Tibial artery (tissue), 4 donors: ENCODE measurements around the gene RWDD2A.

Source experiments
- DNase-seq, 2 donors: peaks; one replicate each; pipeline ENCODE4 v3.0.0-alpha.2; 2019
- H3K27ac ChIP-seq, 2 donors: fragments of 200-600 bp; sonication (generic) in 1 of 2; 1 replicate in 1 of 2; 2 replicates in 1 of 2; pipeline ENCODE4 v1.5.1; 2018 to 2019; ENCODE audit warnings: mild to moderate bottlenecking in 1 of 2
- H3K27me3 ChIP-seq, 2 donors: fragments of 200-600 bp; sonication (generic) in 1 of 2; one replicate each; pipeline versions ENCODE4 v1.5.1 to v1.6.0; 2016 to 2019
- H3K36me3 ChIP-seq, 3 donors: fragments of 200-600 bp; sonication (generic) in 2 of 3; one replicate each; pipeline ENCODE4 v1.5.1; 2016 to 2019; ENCODE audit warnings: mild to moderate bottlenecking in 2 of 3
- H3K4me1 ChIP-seq, 4 donors: fragments of 200-600 bp; sonication (generic) in 2 of 4; 1 replicate in 3 of 4; 2 replicates in 1 of 4; pipeline ENCODE4 v1.5.1; 2016 to 2019
- H3K4me3 ChIP-seq, 2 donors: fragments of 200-600 bp; sonication (generic) in 1 of 2; 1 replicate in 1 of 2; 2 replicates in 1 of 2; pipeline ENCODE4 v1.5.1; 2018 to 2019; ENCODE audit warnings: mild to moderate bottlenecking in 2 of 2
- H3K9me3 ChIP-seq, 3 donors: fragments of 200-600 bp; sonication (generic) in 1 of 3; one replicate each; pipeline ENCODE4 v1.5.1; 2016 to 2019
- intact Hi-C: fragments of 100-400 bp; cut with DNase I; formaldehyde crosslinking; loops from one replicate; pipeline ENCODE4 v1.15.0; 2023; ENCODE audit warnings: low total_unique reads
- TF ChIP-seq, protein P1 (sequence below), 2 experiments: fragments of 200-600 bp in 1 of 2; fragments of 450-650 bp in 1 of 2; IDR thresholded peaks; one replicate each; pipeline ENCODE4 v1.5.1; 2017 to 2019; ENCODE audit warnings: antibody characterized with exemption in 2 of 2, mild to moderate bottlenecking in 1 of 2, moderate library complexity in 1 of 2

The RWDD2A gene

DNA sequence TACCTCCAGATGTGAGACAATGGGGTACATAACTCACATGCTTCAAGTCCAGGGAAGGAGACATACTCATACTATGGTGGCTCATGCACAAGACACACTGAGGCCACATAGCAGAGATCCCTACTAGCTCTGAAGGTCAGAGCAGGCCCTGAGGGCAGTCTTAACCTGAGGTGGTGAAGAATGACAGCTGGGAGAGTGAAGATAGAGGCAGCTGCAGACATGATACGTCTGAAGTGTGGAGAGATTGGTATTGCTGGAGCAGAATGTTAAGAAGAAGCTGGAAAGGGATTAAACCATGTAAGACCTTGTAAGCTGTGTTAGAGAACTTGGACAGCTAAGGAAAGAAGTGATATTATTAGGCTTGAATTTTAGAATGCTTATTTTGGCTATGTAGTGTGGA is 33.0 kb upstream of the RWDD2A start:
- Histone ChIP-seq H3K9me3 (no peaks in the 10 kb centered on the region), H3K4me1 (no peaks in the 10 kb centered on the region), H3K27ac (no peak overlapping the region), H3K27me3 (no peaks in the 10 kb centered on the region), H3K36me3 (peaks cover 60 to 88% (median 62%) of the 10 kb centered on the region in 3 donors), H3K4me3 (no peak overlapping the region)
- TF ChIP-seq, protein P1, sequence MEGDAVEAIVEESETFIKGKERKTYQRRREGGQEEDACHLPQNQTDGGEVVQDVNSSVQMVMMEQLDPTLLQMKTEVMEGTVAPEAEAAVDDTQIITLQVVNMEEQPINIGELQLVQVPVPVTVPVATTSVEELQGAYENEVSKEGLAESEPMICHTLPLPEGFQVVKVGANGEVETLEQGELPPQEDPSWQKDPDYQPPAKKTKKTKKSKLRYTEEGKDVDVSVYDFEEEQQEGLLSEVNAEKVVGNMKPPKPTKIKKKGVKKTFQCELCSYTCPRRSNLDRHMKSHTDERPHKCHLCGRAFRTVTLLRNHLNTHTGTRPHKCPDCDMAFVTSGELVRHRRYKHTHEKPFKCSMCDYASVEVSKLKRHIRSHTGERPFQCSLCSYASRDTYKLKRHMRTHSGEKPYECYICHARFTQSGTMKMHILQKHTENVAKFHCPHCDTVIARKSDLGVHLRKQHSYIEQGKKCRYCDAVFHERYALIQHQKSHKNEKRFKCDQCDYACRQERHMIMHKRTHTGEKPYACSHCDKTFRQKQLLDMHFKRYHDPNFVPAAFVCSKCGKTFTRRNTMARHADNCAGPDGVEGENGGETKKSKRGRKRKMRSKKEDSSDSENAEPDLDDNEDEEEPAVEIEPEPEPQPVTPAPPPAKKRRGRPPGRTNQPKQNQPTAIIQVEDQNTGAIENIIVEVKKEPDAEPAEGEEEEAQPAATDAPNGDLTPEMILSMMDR (IDR thresholded peaks at IDR 0.05) = no peak
- intact Hi-C loops = no loop called here
- no peak for DNase-seq

DNA sequence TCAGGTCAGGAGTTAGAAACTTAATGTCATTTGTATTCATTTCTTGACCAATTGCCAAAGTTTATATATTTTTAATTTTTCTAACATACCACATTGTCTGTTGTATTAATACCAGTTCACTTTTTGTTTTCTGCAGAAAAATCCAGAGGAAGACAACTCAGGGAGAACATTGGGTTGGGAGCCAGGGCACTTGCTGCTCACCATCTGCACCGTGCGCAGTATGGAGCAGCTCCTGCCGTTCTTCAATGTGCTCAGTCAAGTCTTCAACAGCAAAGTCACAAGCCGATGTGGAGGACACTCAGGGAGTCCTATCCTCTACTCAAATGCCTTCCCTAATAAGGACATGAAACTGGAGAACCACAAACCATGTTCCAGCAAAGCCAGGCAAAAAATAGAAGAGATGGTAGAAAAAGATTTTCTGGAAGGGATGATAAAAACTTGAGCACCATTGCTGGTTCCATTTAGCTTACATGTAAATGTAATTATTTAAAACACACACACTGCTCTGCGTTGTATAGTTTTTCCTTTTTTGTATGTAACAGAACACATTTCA is 25.4 kb upstream of the RWDD2A start:
- no peak overlapping the region for H3K4me3 ChIP-seq
- no peaks in the 10 kb centered on the region for H3K4me1 ChIP-seq
- intact Hi-C loops = no loop called here
- no peak overlapping the region for H3K27ac ChIP-seq
- TF ChIP-seq, protein P1 (IDR thresholded peaks at IDR 0.05) = no peak
- no peak for DNase-seq
- H3K9me3 ChIP-seq = no peaks in the 10 kb centered on the region
- H3K27me3 ChIP-seq = no peaks in the 10 kb centered on the region
- H3K36me3 ChIP-seq = peaks cover 82 to 99% (median 94%) of the 10 kb centered on the region in 3 donors

DNA sequence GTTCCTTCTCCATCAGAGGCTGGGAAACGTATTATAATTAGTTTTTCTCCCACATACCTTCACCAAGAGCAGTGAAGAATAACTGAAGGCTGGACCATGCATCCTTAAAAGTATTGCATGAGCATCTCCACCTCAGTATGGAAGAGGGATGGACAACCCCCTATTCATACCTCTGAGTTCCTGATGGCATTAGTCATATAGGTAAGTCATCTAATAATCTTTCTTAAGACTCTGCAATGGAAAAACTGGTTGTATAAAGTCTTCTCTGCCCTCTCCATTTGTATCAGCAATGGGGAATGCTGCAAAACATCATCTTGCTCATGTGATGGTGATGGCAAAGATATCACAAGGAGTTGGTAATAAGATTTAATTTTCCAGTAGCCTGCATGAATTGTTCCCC is 24.6 kb upstream of the RWDD2A start:
- Histone ChIP-seq H3K4me3 (no peak overlapping the region), H3K36me3 (peaks cover 83 to 99% (median 97%) of the 10 kb centered on the region in 3 donors), H3K4me1 (no peaks in the 10 kb centered on the region), H3K9me3 (no peaks in the 10 kb centered on the region), H3K27ac (no peak overlapping the region), H3K27me3 (no peaks in the 10 kb centered on the region)
- TF ChIP-seq, protein P1 (IDR thresholded peaks at IDR 0.05) = no peak
- intact Hi-C loops = no loop called here
- no peak for DNase-seq

DNA sequence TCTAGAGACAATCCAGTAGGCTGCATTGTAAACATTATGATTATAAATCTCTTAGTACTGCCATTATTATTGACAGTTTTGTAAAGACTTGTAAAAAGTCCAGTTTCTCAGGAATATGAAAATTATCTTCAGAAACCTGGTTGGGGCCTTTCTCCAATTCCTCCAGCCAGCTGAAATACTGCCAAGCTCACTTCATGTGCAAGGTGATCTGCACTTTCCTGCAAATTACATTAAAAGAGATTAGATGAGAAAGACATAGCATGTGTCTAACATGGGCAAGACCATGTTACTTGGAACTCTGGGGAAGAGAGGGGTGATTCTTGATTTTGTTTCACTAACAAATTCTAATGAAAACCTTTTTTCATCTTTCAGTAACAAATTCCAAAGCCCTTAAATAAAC is 24.1 kb upstream of the RWDD2A start:
- H3K4me3 ChIP-seq = no peak overlapping the region
- H3K36me3 ChIP-seq = peaks cover 86 to 99% (median 97%) of the 10 kb centered on the region in 3 donors
- TF ChIP-seq, protein P1 (IDR thresholded peaks at IDR 0.05) = no peak
- no peaks in the 10 kb centered on the region for H3K4me1 ChIP-seq
- DNase-seq = no peak
- H3K27ac ChIP-seq = no peak overlapping the region
- intact Hi-C loops = no loop called here
- H3K27me3 ChIP-seq = no peaks in the 10 kb centered on the region
- no peaks in the 10 kb centered on the region for H3K9me3 ChIP-seq

DNA sequence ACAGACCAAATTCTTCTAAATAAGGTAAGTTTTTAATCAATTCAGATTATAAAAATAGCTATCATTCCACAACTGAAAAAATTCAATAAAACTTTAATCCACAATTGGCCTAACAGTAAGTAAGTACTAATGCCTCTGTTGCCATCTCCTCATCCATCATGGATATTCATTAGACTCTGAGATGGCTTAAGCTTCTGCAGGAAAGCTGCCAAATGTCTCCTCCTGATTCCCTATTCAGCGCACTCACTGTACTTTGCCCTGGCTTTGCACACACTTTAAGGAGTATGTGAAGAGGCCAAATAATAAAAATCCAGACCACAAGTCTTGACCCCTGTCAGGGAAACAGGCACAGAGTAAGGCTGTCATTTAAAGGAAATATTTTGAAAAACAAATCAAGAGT is 23.6 kb upstream of the RWDD2A start:
- peaks cover 85 to 97% (median 95%) of the 10 kb centered on the region in 3 donors for H3K36me3 ChIP-seq
- H3K27ac ChIP-seq = no peak overlapping the region
- TF ChIP-seq, protein P1 (IDR thresholded peaks at IDR 0.05) = no peak
- intact Hi-C loops = no loop called here
- H3K4me1 ChIP-seq = no peaks in the 10 kb centered on the region
- no peak for DNase-seq
- H3K27me3 ChIP-seq = no peaks in the 10 kb centered on the region
- no peak overlapping the region for H3K4me3 ChIP-seq
- H3K9me3 ChIP-seq = no peaks in the 10 kb centered on the region

DNA sequence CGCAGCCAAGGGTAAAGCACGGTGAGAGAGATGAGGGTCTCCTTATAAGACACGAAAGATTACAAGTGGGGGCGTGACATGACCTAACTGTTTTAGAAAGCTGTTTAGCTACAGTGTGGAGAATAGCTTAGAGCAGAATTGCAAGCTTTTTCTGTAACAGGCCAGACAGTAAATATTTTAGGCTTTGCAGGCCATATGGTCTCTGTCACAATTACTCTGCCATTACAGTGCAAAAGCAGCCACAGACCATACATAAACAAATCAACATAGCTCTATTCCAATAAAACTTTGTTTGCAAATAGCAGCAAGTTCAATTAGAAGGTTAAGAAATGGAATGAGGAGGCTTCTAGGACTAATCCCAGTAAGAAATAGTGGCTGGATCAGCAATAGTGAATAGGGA is 16.9 kb upstream of the RWDD2A start:
- no peaks in the 10 kb centered on the region for H3K4me1 ChIP-seq
- no peaks in the 10 kb centered on the region for H3K27me3 ChIP-seq
- TF ChIP-seq, protein P1 (IDR thresholded peaks at IDR 0.05) = no peak
- no peaks in the 10 kb centered on the region for H3K9me3 ChIP-seq
- H3K4me3 ChIP-seq = no peak overlapping the region
- H3K36me3 ChIP-seq = peaks cover 46 to 82% (median 69%) of the 10 kb centered on the region in 3 donors
- DNase-seq = no peak
- H3K27ac ChIP-seq = no peak overlapping the region
- intact Hi-C loops = no loop called here
